Activated CD4-positive, alpha-beta T cell treated with anti-CD3 and anti-CD28 coated beads, Interleukin-2, Interleukin-4, amounts not matched to agents 100 ng/mL and 50 ng/mL, durations not matched to agents 16 hours and 8 hours (primary cell): Measurements from ENCODE around the gene ZNF398.

ENCODE experiments used
- DNase-seq: peaks from one replicate; pipeline ENCODE4 v3.0.0-alpha.2; 2020; ENCODE audit warnings: low spot score

The ZNF398 gene

DNA sequence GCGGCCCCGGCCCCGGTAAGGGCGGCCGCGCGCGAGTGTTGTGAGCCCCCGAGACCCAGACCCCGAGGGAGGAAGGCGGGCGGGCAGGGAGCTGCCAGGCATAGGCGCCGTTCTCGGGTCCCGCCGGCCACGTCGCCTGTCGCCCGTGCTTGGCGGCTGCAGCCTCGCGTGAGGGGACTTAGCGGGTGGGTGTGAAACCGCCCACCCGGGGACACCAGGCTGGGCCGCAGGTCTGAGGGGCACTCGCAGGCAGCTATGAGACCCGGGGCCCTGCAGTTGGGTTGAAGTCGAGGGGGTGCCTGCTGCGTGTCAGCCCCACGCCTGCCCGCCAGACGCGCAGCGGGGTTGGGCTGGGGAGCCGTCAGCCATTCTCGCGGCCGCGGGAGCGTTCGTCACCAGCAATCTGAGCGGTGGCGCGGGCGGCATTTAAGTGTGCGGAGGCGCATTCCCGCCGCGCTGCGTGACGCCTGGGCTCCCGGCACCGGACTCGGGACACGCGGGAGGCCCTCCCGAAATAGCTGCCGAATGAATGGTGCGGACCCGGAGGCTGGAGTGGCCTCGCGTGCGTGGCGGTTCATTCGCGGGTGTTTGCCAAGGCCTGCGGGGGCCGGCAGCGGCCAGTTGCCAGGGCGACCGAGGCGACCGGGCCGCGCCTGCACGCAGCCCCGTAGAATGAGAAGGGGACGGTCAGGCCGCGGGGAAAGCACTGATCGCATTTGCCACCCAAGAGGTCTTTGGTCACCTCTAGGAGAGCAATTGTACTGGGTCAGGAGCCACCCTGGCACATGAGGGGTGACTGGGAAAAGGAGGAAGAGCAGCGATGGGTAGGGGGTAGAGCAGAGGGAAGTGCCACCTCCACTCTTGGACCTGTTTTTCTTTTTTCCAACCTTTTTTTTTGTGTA is 750 bp downstream of the ZNF398 start:
- DNase-seq = peak; percentile 44

DNA sequence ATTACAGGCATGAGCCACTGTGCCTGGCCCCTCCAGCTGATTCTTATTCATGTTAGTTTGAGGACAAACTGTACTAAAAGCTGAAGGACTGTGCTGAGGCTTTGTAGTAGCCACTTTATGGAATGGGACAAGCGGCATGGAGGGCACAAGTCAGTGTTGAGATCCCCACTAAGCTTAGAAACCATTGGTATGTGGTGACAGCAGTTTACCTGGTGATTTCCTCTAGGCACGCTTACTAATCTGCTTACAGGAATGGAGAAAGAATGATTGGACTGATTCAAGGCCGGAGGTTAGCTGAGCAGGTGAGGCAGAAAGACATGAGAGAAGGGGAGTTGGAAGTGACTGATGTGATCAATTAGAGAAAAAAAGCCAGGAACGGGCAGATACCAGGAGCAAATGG is 3.7 kb downstream of the ZNF398 start:
- DNase-seq = no peak

DNA sequence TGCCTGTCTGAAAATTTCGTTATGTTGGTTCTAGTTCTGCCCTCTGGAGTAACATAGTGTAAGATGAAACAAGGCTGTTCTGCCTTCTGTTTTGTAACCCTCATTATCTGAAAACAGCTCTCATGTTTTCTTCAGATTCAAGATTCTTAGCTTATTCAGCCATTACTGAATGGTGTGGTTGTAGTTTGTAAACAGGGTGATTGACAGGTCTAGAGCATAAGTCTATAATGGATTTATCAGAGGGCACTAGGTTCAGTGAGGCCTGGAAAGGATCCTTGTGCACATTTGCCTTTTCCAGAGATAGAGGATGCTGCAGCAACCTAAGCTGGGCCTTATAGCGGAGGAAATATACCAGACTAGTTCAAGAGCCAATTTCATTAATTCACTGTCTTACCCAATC is 6.1 kb downstream of the ZNF398 start:
- DNase-seq = no peak

DNA sequence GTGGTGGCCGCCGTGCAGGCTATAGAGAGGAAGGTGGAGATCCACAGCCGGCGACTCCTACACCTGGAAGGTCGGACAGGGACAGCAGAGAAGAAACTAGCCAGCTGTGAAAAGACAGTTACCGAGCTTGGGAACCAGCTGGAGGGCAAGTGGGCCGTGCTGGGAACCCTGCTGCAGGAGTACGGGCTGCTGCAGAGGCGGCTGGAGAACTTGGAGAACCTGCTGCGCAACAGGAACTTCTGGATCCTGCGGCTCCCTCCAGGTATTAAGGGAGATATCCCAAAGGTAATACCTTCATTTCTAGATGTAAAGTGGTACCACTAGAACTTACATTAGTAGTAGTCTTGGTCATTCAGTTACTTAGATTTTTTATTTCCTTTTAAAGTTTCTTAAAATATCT is 6.8 kb downstream of the ZNF398 start:
- no peak for DNase-seq

DNA sequence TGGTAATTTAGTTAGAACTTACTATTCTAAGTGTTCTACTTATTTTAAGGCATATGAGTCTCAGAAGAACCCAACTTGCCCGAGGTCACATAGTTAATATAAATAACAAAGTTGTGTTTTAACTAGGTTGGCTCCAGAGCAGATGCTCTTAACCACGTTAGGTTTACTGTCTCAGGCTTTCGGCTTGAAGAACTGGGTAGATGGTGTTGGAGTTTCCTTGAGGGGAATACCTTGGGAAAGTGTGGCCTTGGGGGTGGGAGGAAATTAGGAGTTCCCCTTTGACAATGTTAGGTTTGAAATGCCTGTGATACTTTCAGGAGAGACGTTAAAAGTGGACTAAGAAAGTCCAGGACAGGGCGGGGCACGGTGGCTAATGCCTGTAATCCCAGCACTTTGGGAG is 9.6 kb downstream of the ZNF398 start:
- DNase-seq = no peak

DNA sequence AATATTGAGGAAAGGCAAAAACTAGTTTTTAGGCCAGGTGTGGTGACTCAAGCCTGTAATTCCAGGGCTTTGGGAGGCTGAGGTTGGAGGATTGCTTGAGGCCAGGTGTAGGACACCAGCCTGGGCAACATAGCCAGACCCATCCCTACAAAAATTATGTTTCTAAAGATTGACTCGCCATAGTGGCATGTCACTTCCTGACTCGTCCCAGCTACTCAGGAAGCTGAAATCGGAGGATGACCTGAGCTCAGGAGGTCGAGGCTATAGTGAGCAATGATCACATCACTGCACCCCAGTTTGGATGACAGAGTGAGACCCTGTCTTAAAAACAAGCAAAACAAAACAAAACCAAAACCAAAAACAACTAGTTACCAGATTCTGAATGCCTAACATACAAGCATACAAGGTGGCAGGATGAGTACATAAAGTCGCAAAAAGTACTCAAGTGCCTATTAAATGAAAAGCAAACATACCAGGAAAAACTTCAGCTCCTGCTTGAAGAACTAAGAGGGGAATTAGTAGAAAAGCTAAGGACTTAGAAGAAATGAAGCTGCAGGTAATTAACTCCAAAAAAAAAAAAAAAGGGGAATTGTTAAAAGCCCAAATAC is 14.1 kb downstream of the ZNF398 start:
- DNase-seq = peak; percentile 15

DNA sequence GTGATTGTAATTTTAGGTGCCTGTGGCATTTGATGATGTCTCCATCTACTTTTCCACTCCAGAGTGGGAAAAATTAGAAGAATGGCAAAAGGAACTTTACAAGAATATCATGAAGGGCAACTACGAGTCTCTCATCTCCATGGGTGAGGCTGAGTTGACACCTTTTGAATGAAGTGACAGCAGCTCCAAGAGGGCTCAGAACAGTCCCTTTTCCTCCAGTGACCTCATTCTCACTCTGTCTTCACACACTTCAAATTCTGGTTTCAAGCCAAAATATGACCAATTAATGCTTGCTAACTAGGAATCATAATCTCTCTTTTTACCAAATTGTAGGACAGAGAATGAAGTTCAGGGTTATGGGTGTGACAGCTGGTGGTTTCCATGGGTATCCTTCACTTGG is 18.9 kb downstream of the ZNF398 start:
- DNase-seq = no peak

DNA sequence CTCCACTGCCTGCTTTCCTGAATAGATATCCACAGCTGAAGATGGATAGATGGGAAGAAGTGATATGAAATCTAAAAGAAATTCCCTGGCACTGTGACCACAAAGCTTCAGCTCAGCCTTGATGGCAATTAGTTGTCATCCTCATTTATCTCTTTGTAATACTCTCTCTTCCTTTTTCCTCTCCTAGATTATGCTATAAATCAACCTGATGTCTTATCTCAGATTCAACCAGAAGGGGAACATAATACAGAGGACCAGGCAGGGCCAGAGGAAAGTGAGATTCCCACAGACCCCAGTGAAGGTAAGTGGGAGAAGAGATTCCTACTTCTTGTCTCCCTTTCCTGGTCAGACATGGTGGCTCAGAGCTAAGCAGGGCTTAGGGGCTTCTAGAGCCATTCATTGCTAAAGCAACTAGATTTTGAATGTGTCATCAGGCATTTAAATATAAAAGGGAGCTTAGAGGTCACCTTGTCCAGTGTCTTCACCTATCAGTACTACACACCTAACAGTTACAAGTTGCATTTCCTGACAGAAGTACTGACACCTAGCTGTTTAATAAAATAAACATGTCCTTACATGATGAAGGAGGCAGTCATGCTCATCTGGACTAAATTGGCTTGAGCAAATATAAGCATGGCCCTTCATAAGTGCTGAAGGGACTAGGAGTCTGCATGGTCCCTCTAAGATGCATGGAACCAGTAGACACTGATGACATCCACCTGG is 19.5 kb downstream of the ZNF398 start:
- no peak for DNase-seq

DNA sequence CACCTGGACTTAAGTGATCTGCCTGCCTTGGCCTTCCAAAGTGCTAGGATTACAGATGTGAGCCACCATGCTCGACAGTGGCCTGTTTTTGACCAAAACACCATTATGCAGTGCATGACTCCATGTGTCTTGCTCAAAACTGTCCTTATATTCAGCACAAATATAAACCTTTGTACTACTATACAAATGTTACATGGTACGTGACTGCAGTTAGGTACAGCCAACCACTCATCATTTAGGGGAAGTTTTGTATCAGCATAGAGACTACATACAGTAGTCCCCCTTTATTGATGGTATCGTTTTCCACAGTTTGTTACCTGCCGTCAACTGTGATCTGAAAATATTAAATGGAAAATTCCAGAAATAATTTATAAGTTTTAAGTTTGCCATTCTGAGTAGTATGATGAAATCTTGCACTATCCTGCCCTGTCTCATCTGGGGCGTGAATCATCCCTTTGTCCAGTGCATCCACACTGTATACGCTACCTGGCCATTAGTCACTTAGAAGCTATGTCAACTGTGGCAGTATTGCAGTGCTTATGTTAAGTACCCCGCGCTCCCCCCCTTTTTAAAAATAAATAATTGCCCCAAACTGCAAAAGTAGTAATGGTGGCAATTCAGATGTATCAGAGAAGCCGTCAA is 24.8 kb downstream of the ZNF398 start:
- no peak for DNase-seq

DNA sequence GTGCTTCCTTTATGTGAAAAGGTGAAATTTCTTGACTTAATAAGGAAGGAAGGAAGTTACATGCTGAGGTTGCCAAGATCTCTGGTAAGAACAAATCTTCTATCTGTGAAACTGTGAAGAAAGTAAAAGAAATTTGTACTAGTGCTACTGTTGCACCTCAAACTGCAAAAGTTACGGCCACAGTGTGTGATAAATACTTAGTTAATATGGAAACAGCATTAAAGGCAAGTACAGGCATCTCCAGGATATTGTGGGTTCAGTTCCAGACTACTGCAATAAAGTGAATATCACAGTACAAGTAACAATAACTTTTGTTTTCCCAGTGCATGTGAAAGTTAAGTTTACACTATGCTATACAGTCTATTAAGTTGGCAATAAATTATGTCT is 25.3 kb downstream of the ZNF398 start:
- DNase-seq = no peak

DNA sequence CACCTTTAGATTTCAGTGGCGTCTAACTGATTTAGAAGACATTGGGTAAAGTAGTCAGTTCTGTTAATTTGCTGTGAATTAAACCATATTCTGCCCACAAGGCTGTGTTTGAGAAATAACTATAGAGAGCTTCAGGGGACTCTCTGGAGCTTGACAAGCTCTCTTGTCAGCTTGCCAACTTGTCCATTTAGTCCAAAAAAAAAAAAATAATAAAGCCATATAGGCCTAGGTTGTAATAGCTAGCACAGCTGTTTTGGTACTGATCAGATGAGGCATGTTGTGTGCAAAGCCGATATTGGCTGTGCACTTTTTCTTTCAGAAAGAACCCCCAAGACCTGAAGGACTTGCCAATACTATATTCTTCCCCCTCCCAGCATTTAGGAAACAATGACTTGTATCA is 27.9 kb downstream of the ZNF398 start:
- DNase-seq = no peak

DNA sequence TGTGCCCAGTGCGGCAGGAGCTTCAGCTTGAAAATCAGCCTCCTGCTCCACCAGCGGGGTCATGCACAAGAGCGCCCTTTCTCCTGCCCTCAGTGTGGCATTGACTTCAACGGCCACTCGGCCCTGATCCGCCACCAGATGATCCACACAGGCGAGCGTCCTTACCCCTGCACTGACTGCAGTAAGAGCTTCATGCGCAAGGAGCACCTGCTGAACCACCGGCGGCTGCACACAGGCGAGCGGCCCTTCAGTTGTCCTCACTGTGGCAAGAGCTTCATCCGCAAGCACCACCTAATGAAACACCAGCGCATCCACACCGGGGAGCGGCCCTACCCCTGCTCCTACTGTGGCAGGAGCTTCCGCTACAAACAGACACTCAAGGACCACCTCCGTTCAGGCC is 32.0 kb downstream of the ZNF398 start:
- DNase-seq = no peak

DNA sequence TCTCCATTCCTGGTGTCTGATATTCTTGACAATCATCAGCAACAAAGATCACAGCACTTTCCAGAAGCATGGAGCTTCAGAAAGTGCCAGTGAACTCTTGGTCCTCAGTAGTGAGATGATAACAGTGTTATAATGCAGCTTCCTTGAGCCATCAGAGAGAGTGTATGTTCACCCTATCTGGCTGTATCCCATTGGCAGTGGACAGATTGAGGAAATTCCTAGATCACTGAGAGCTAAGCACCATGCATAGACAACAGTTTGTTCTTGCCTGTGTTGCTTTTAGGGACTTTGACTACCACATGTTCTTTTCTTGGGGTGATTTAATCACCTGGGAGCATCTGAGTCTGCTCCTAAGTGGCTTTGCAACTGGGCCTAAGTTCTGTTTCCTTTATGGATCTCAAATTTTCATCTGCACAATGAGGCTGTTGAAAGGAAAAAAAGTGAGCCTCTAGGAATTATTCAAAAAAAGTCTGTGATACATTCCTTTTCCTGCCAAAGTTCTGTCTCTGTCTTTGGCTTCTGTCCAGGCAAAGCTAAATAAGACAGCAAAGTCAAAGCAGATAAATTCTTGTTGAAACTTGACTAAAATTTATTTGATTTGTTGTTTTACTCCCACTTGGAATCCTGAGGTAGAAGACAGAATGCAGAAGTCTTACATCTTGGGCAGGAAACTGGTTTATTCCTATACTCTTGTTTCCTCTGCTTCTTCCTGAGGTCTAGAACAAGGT is 33.6 kb downstream of the ZNF398 start:
- no peak for DNase-seq

DNA sequence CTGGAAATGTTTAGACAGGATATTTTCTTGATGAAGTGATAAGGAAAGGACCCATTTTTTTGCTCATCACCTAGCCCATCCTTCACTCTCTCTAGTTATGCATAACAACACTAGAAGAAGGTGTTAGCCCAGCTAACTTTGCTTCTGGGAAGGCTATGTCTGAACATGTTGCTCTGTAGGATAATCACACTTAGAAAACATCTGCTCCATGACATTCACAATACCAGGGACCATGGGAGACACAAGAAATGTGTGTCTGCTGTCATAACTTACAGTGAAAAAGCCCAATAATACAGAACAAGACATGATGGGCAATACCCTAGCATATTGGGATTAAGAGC is 34.2 kb downstream of the ZNF398 start:
- no peak for DNase-seq

DNA sequence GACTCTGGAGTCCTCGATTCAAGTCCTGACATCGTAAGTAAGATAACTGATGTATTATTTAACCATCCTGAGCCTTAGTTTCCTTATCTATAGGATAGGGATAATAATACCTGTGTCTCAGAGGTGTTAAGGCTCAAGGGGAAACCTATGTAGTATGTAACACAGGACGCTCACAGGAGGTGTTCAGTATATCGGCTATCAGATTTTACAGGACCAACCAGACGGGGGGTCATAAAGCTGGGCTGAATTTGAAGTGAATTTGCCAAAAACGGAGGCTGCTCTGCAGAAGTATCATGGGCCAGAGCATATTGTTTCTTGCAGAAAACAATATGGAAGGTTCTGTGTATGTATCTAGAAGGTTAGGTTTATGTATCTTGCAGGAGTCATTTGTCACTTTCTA is 37.0 kb downstream of the ZNF398 start:
- DNase-seq = no peak

DNA sequence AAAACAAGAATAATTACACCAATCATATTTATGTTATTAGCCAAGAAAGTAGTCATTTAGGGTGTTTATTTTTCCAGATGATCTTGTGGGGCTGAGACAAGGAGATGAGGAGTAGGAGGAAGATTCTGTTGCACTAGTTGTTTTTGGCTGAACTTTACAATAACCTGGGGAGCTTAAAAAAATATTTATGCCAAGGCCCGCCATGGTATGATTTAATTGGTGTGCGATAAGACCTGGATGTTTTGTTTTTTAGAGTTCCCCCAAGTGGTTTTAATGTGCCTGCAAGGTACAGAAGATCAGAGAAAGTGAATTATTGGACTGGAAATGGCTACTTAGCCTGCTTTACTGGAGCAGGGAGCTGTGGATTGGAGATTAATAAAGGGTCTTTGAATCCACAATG is 41.0 kb downstream of the ZNF398 start:
- no peak for DNase-seq

DNA sequence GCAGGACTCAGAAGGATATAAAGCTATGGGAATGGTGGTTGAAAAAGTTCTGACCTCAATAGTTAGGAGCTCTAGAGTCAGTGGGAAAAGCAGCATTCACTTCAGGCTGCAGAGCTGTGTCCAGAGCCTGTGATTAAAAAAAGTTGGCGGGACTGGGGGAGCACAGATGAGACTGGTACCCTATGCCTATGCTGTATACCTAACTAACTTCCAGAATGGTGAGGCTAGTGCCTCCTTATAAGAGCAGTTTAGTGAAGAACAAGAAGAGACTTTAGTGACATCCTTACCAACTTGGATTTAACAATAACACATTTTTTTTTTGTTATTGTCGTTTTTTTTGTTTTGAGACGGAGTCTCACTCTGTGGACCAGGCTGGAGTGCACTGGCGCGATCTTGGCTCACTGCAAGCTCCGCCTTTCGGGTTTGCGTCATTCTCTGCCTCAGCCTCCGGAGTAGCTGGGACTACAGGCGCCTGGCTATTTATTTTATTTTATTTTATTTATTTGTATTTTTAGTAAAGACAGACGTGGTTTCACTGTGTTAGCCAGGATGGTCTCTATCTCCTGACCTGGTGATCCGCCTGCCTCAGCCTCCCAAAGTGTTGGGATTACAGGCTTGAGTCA is 41.5 kb downstream of the ZNF398 start:
- DNase-seq = no peak

DNA sequence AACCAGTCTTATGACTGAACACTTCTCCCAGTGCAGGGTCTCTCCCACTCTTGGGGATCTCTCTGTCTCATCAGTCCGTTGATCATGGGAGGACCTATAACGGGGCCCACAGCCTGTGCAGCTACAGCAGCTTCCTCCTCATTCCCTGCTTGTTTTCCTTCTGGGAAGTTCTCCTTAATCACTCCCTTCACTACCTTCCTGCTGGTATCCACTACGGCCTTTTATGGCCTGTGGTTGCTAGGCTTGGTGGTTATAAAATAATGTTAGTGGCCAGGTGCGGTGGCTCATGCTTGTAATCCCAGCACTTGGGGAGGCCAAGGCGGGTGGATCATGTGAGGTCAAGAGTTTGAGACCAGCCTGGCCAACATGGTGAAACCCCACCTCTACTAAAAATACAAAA is 44.6 kb downstream of the ZNF398 start:
- no peak for DNase-seq

DNA sequence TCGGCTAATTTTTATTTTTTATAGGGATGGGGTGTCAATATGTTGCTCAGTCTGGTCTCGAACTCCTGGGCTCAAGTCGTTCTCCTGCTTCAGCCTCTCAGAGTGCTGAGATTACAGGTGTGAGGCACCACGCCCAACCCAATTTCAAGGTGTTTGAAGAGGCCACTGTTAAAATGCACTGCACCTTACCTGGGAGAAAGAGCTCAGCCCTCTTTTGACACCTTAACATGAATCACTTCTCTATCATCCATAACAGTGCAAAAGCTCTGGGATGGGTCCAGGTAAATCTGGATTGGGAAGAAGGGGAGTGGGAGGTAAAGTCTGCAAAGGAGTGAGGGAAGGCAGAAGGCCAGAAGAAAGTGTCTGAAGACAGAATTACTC is 47.5 kb downstream of the ZNF398 start:
- no peak for DNase-seq

DNA sequence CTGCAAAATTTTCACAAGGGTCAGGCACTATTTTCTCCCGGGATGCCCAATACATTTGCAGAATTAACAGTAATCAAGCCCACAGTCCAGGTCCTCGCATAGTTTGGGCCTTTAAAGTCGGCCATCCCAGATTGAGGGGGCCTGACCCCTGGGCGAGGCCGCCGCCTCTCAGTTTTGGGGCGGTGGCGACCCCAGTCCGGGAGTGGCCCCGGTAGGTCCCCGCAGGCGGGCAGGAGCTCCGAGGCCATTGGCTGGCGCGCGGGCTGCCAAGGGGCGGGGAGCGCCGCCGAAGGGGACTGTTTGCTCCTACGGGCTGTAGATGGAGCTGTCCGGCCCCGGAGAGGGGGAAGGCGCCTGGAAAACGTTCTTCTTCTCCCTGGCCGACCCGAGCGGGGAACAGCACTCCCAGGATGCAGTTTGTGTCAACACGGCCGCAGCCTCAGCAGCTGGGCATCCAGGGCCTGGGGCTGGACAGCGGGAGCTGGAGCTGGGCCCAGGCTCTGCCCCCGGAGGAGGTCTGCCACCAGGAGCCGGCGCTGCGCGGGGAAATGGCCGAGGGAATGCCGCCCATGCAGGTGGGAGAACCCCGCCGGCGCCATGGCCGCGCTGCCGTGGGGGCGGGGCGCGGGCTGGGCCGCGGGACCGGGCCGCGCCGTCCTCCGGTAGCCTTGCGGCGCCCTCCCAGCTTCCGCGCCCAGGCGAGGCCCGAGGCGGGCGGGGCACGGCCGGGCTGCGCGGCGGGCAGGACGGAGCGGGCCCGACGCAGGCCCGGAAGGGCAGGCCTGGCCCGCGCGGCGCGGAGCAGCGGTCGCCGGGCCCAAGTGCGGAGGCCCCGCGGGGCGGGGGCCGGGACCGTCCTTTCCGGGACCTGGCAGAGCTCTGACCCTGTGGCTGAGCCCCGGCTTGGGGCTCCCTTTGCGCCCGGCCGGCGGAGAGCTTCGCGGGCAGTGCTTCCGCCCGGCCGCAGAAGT is 48.2 kb downstream of the ZNF398 start, which contains the start of gene ZNF282:
ZNF282 (plus strand) TSS at position 367 of the 971 bp plus-strand sequence; CDS start at position 411, 44 bp downstream.
- peak; percentile 85 for DNase-seq
